Measurements from ENCODE around the gene ZNF407.

Gene ZNF407

DNA sequence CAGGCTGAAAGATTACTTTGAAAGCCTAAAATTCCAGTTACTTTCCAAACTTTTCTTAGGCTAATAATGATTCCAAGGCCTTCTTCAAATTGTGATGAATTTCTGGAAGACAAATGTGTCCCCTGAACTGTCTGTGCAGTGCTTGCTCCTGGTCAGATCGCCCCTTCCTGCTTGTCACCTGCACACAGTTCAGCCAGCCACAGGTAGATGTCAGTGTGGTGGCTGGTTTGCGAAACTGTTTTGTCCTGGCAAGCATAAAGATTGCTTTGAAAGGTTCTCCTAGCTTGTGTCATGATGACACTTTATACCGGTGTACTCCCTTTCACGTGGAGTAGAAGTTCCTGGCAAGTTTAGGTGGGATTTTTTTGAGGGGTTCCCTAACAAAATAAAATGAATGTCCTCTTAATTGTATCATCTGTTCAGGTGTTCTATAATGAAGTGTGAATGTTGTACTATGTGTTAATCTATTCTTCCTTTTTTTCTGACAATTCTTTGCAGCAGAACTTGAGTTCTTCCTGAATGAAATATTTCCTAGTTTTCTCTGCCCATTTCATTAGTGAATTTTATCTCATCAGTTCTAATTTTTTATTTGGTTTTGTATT lies 298.8 kb downstream of the ZNF407 start:
- ChIA-PET CTCF (interaction anchor here (0.6 to 1.7 kb wide), 8 partner anchors 9 to 405 kb away, joined by 3 to 4 read pairs (median 3); no protein-coding TSS in a partner anchor), POLR2A (no interaction called here)
- Histone ChIP-seq H3K9me3 (ENCODE audit: control insufficient read depth, insufficient read depth, low read depth, low read length) (no peaks in the 10 kb centered on the region), H3K27ac (ENCODE audit: extremely low read depth, low read depth, low read length) (no peak overlapping the region), H3K4me1 (ENCODE audit: control insufficient read depth, insufficient read depth, low read length) (peaks cover 5% of the 10 kb centered on the region), H3K4me3 (ENCODE audit: low read depth, low read length) (no peak overlapping the region), H3K36me3 (ENCODE audit: control insufficient read depth in 2 of 2, insufficient read depth in 1 of 2, low read length in 2 of 2) (no peaks in the 10 kb centered on the region)
- no peak for TF ChIP-seq ZNF354C (tag by site-specific recombination; IDR thresholded peaks at IDR 0.05; ENCODE audit: borderline replicate concordance, low read depth)
- no peak for TF ChIP-seq ZEB2 (tag by site-specific recombination; IDR thresholded peaks at IDR 0.05)
- no peak for TF ChIP-seq ZNF600 (tag by site-specific recombination; IDR thresholded peaks at IDR 0.05)
- TF ChIP-seq, protein P1, sequence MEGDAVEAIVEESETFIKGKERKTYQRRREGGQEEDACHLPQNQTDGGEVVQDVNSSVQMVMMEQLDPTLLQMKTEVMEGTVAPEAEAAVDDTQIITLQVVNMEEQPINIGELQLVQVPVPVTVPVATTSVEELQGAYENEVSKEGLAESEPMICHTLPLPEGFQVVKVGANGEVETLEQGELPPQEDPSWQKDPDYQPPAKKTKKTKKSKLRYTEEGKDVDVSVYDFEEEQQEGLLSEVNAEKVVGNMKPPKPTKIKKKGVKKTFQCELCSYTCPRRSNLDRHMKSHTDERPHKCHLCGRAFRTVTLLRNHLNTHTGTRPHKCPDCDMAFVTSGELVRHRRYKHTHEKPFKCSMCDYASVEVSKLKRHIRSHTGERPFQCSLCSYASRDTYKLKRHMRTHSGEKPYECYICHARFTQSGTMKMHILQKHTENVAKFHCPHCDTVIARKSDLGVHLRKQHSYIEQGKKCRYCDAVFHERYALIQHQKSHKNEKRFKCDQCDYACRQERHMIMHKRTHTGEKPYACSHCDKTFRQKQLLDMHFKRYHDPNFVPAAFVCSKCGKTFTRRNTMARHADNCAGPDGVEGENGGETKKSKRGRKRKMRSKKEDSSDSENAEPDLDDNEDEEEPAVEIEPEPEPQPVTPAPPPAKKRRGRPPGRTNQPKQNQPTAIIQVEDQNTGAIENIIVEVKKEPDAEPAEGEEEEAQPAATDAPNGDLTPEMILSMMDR (tag by site-specific recombination; IDR thresholded peaks at IDR 0.05): peak; percentile 66; the same call in 1 of the 2 replicates
- TF ChIP-seq IKZF3 (tag by site-specific recombination; IDR thresholded peaks at IDR 0.05): no peak
- peak; percentile 40 for TF ChIP-seq ZNF654 (tag by site-specific recombination; IDR thresholded peaks at IDR 0.05; ENCODE audit: low read depth)
- no peak for TF ChIP-seq ZNF776 (tag by site-specific recombination; IDR thresholded peaks at IDR 0.05; ENCODE audit: borderline replicate concordance)
- TF ChIP-seq, protein P2, sequence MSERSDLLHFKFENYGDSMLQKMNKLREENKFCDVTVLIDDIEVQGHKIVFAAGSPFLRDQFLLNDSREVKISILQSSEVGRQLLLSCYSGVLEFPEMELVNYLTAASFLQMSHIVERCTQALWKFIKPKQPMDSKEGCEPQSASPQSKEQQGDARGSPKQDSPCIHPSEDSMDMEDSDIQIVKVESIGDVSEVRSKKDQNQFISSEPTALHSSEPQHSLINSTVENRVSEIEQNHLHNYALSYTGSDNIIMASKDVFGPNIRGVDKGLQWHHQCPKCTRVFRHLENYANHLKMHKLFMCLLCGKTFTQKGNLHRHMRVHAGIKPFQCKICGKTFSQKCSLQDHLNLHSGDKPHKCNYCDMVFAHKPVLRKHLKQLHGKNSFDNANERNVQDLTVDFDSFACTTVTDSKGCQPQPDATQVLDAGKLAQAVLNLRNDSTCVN (tag by site-specific recombination; optimal IDR thresholded peaks at IDR 0.05): no peak
- TF ChIP-seq, protein P3, sequence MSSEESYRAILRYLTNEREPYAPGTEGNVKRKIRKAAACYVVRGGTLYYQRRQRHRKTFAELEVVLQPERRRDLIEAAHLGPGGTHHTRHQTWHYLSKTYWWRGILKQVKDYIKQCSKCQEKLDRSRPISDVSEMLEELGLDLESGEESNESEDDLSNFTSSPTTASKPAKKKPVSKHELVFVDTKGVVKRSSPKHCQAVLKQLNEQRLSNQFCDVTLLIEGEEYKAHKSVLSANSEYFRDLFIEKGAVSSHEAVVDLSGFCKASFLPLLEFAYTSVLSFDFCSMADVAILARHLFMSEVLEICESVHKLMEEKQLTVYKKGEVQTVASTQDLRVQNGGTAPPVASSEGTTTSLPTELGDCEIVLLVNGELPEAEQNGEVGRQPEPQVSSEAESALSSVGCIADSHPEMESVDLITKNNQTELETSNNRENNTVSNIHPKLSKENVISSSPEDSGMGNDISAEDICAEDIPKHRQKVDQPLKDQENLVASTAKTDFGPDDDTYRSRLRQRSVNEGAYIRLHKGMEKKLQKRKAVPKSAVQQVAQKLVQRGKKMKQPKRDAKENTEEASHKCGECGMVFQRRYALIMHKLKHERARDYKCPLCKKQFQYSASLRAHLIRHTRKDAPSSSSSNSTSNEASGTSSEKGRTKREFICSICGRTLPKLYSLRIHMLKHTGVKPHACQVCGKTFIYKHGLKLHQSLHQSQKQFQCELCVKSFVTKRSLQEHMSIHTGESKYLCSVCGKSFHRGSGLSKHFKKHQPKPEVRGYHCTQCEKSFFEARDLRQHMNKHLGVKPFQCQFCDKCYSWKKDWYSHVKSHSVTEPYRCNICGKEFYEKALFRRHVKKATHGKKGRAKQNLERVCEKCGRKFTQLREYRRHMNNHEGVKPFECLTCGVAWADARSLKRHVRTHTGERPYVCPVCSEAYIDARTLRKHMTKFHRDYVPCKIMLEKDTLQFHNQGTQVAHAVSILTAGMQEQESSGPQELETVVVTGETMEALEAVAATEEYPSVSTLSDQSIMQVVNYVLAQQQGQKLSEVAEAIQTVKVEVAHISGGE (tag by site-specific recombination; conservative IDR thresholded peaks at IDR 0.05; ENCODE audit: low read depth): no peak
- TF ChIP-seq ZNF76 (tag by site-specific recombination; IDR thresholded peaks at IDR 0.05; ENCODE audit: borderline replicate concordance, low read depth): no peak
- TF ChIP-seq ZBTB20 (tag by site-specific recombination; IDR thresholded peaks at IDR 0.05): no peak

DNA sequence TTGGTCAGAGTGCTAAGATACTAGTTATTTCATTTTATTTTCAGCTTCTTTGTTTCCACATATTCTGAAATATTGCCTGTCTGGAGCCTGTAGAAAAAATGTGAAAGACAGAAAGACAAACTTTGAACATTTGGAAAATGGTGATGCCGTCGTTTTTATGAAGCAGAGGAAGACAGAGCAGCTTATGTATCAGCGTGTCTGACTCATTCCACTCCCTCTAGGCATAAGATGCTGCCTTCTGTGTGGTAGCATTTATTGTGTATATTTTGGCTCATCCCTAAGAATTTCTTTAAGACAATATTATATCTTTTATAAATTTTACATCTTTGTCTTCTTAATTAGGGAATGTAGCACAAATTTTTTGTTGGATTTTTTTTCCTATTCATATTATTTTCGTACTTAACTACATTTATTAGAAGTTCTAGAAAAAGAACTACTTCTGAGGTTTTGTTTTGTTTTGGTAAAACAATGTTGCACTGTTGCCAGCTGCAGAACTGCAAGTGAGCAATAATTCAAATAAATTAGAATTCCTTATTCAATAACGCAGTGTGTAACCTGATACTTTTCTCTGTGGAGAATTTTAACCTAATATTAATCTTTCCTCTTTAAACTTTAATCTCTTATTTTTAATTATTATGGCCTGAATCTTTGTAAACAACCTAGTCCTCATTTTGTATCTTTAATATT lies 300.4 kb downstream of the ZNF407 start:
- ChIA-PET CTCF (interaction anchor here (1.0 to 1.7 kb wide), 4 partner anchors 55 to 239 kb away, joined by 3 to 4 read pairs (median 4); no protein-coding TSS in a partner anchor), POLR2A (no interaction called here)
- no peaks in the 10 kb centered on the region for H3K9me3 ChIP-seq (ENCODE audit: control insufficient read depth, insufficient read depth, low read depth, low read length)
- no peak overlapping the region for H3K4me3 ChIP-seq (ENCODE audit: low read depth, low read length)
- TF ChIP-seq FEZF1 (tag by site-specific recombination; IDR thresholded peaks at IDR 0.05): peak; percentile 27; the same call in 1 of the 2 replicates
- no peak for TF ChIP-seq ZNF473 (tag by site-specific recombination; IDR thresholded peaks at IDR 0.05)
- no peak overlapping the region for H3K27ac ChIP-seq (ENCODE audit: extremely low read depth, low read depth, low read length)
- H3K36me3 ChIP-seq (ENCODE audit: control insufficient read depth in 2 of 2, insufficient read depth in 1 of 2, low read length in 2 of 2): no peaks in the 10 kb centered on the region
- H3K4me1 ChIP-seq (ENCODE audit: control insufficient read depth, insufficient read depth, low read length): peaks cover 5% of the 10 kb centered on the region

DNA sequence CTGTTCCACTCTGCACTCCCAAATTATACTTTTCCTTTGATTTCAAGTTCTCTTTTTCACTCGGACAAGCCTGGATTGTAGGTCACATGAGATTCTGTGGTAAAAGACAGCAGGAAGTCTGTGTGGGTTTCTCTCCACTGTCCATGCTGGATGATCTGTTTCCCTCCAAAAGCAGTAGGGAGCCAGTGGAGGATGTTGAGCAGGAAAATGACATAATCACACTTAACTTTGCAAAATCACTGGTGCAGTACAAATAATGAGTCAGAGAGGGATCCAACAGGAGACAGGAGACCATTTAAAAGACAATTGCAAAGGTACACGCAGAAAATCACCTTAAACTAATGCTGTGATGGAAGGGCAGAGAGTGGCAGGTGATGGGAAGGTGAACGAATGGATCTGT lies 301.3 kb downstream of the ZNF407 start:
- H3K36me3 ChIP-seq (ENCODE audit: control insufficient read depth in 2 of 2, insufficient read depth in 1 of 2, low read length in 2 of 2): no peaks in the 10 kb centered on the region
- no peaks in the 10 kb centered on the region for H3K9me3 ChIP-seq (ENCODE audit: control insufficient read depth, insufficient read depth, low read depth, low read length)
- ChIA-PET CTCF (interaction anchor here (1.0 kb wide), 1 partner anchor 56 kb away, joined by 4 read pairs; no protein-coding TSS in a partner anchor), POLR2A (no interaction called here)
- H3K27ac ChIP-seq (ENCODE audit: extremely low read depth, low read depth, low read length): no peak overlapping the region
- peaks cover 5% of the 10 kb centered on the region for H3K4me1 ChIP-seq (ENCODE audit: control insufficient read depth, insufficient read depth, low read length)
- no peak overlapping the region for H3K4me3 ChIP-seq (ENCODE audit: low read depth, low read length)
- TF ChIP-seq, protein P4, sequence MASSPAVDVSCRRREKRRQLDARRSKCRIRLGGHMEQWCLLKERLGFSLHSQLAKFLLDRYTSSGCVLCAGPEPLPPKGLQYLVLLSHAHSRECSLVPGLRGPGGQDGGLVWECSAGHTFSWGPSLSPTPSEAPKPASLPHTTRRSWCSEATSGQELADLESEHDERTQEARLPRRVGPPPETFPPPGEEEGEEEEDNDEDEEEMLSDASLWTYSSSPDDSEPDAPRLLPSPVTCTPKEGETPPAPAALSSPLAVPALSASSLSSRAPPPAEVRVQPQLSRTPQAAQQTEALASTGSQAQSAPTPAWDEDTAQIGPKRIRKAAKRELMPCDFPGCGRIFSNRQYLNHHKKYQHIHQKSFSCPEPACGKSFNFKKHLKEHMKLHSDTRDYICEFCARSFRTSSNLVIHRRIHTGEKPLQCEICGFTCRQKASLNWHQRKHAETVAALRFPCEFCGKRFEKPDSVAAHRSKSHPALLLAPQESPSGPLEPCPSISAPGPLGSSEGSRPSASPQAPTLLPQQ (tag by site-specific recombination; IDR thresholded peaks at IDR 0.05): 0 out of 2 replicates have a peak, but pooled peaks have one; percentile 40
- TF ChIP-seq ZNF426 (tag by site-specific recombination; IDR thresholded peaks at IDR 0.05) (no peak), ZNF626 (tag by site-specific recombination; IDR thresholded peaks at IDR 0.05) (no peak), ZNF274 (IDR thresholded peaks at IDR 0.05; ENCODE audit: low read length) (no peak), ZNF274 (tag by site-specific recombination; IDR thresholded peaks at IDR 0.05; ENCODE audit: borderline replicate concordance) (no peak)

Data from HEK293 (cell line).